Neural cell (in vitro differentiated cells): Measurements from ENCODE around the gene PRG2. TPM values are rescaled to one million over a fixed set of nuclear protein-coding genes. Genes with fewer than 3 reads are reported as not detected.
"Not testable (repeated sequence)": the region's sequence is repeated elsewhere in the genome, so short reads cannot be mapped to it uniquely, and the experiment has no call there.

Experiments
- H2AFZ ChIP-seq: fragments of 200-600, 300-800 bp; sonication (generic), shearing (Covaris generic); 2 replicates; pipeline ENCODE4 v1.6.0; 2014; ENCODE audit warnings: low read depth, mild to moderate bottlenecking, antibody characterized with exemption, low read length, moderate library complexity
- H3F3A ChIP-seq: fragments of 200-600 bp; shearing (Covaris generic); 2 replicates; pipeline ENCODE4 v1.6.1; 2016; ENCODE audit warnings: mild to moderate bottlenecking, moderate library complexity, mixed read lengths, antibody characterized with exemption, low read length; ENCODE audit not compliant: insufficient read depth, poor library complexity, severe bottlenecking
- H3K27ac ChIP-seq: fragments of 200-600, 300-800 bp; sonication (generic), shearing (Covaris generic); 2 replicates; pipeline ENCODE4 v1.5.1; 2014; ENCODE audit warnings: mild to moderate bottlenecking, low read length, moderate library complexity
- H3K27me3 ChIP-seq: fragments of 300-800, 200-600 bp; sonication (generic), shearing (Covaris generic); 2 replicates; pipeline ENCODE4 v1.6.0; 2014; ENCODE audit warnings: mild to moderate bottlenecking, low read depth, low read length, moderate library complexity; ENCODE audit not compliant: insufficient read depth
- H3K36me3 ChIP-seq: fragments of 300-800, 200-600 bp; sonication (generic), shearing (Covaris generic); 2 replicates; pipeline ENCODE4 v1.5.1; 2014; ENCODE audit warnings: mild to moderate bottlenecking, antibody characterized with exemption, low read length, moderate library complexity; ENCODE audit not compliant: insufficient read depth
- H3K4me2 ChIP-seq: fragments of 300-800, 200-600 bp; sonication (generic), shearing (Covaris generic); 2 replicates; pipeline ENCODE4 v1.6.0; 2014; ENCODE audit warnings: mild to moderate bottlenecking, low read length
- H3K4me3 ChIP-seq: fragments of 300-800, 200-600 bp; sonication (generic), shearing (Covaris generic); 2 replicates; pipeline ENCODE4 v1.5.1; 2014; ENCODE audit warnings: mild to moderate bottlenecking, low read length, moderate library complexity
- H3K79me2 ChIP-seq: fragments of 200-600 bp; shearing (Covaris generic); replicated peaks from 2 replicates; pipeline ENCODE4 v1.6.0; 2014; ENCODE audit warnings: mild to moderate bottlenecking, low read length, moderate library complexity; ENCODE audit not compliant: insufficient read depth
- H3K9ac ChIP-seq: fragments of 300-800, 200-600 bp; sonication (generic), shearing (Covaris generic); 2 replicates; pipeline ENCODE4 v1.6.1; 2016; ENCODE audit warnings: mild to moderate bottlenecking, low read length, mixed read lengths
- H3K9me2 ChIP-seq: fragments of 200-600 bp; shearing (Covaris generic); 2 replicates; pipeline ENCODE4 v1.6.1; 2016; ENCODE audit warnings: mild to moderate bottlenecking, low read length, mixed read lengths; ENCODE audit not compliant: insufficient read depth
- H3K9me3 ChIP-seq: fragments of 200-600, 300-800 bp; sonication (generic), shearing (Covaris generic); 2 replicates; pipeline ENCODE4 v1.6.1; 2016; ENCODE audit warnings: mild to moderate bottlenecking, mixed run types, low read length, moderate library complexity, mixed read lengths
- H4K20me1 ChIP-seq: fragments of 200-600 bp; shearing (Covaris generic); 2 replicates; pipeline ENCODE4 v1.6.1; 2016; ENCODE audit warnings: mild to moderate bottlenecking, mixed run types; ENCODE audit not compliant: insufficient read depth
- EP300 ChIP-seq: fragments of 450-650 bp; conservative IDR thresholded peaks from 2 replicates; pipeline ENCODE4 v1.6.1; 2014; ENCODE audit warnings: antibody characterized with exemption, mild to moderate bottlenecking, moderate library complexity; ENCODE audit not compliant: poor library complexity, severe bottlenecking
- EZH2 ChIP-seq: fragments of 200-600, 300-800 bp; shearing (Covaris generic), sonication (generic); IDR thresholded peaks from 2 replicates; pipeline ENCODE4 v1.6.1; 2014; ENCODE audit warnings: antibody characterized with exemption, low read length, borderline replicate concordance, mild to moderate bottlenecking; ENCODE audit not compliant: insufficient read depth, poor library complexity, severe bottlenecking
- MXI1 ChIP-seq: fragments of 450-650 bp; conservative IDR thresholded peaks from 2 replicates; pipeline ENCODE4 v1.6.1; 2014; ENCODE audit warnings: antibody characterized with exemption, mild to moderate bottlenecking; ENCODE audit not compliant: poor library complexity, severe bottlenecking
- POLR2AphosphoS5 ChIP-seq: IDR thresholded peaks from 2 replicates; pipeline ENCODE4 v1.6.1; 2012
- RAD21 ChIP-seq: fragments of 450-650 bp; conservative IDR thresholded peaks from 2 replicates; pipeline ENCODE4 v1.6.1; 2014; ENCODE audit warnings: antibody characterized with exemption, mild to moderate bottlenecking, moderate library complexity
- REST ChIP-seq: IDR thresholded peaks from 2 replicates; pipeline ENCODE4 v1.6.1; 2012; ENCODE audit warnings: borderline replicate concordance
- SMC3 ChIP-seq: fragments of 450-650 bp; conservative IDR thresholded peaks from 2 replicates; pipeline ENCODE4 v1.6.1; 2014; ENCODE audit warnings: antibody characterized with exemption, mild to moderate bottlenecking, moderate library complexity; ENCODE audit not compliant: poor library complexity
- TAF1 ChIP-seq: IDR thresholded peaks from 2 replicates; pipeline ENCODE4 v1.6.1; 2012; ENCODE audit warnings: low read depth
- polyA plus RNA-seq: library from polyadenylated mRNA; depleted of rRNA; stranded (reverse); fragments of >200 nt; gene quantifications from 2 replicates; pipeline ENCODE4 v1.2.3, GENCODE V29; 2014
- TF ChIP-seq, protein P1 (sequence below): fragments of 450-650 bp; IDR thresholded peaks from 2 replicates; pipeline ENCODE4 v1.5.1; 2014; ENCODE audit warnings: antibody characterized with exemption, mild to moderate bottlenecking, moderate library complexity; ENCODE audit not compliant: poor library complexity, severe bottlenecking

The PRG2 gene
- polyA plus RNA-seq, 1 donor from 2014 or later, result not detected

DNA sequence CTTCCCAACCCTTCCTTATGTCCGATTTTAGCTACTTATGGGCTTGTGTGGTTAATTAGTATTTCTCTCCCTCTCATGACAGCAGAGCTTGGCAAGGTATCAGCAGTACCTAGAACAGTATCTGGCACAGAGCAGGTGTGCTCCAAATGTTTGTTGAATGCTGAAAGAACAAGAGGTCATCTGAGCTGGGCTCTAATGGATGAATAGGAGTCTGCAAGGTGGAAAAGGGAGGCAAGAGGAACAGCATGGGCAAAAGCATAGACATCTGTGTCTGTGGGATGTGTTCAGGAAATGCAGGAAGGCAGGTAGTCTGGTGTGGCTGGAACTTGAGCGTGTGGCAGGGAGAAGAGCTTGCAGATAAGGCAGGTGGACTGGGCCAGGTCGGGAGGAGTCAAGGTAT is 28.5 kb downstream of the PRG2 start:
- H3K36me3 ChIP-seq, result no peaks in the 10 kb centered on the region
- H3K27ac ChIP-seq, result no peak overlapping the region
- H3K4me2 ChIP-seq, result no peak overlapping the region
- no peak overlapping the region for H3K4me3 ChIP-seq
- no peak overlapping the region for H3K9ac ChIP-seq
- H3F3A ChIP-seq, result no peaks in the 10 kb centered on the region
- no peaks in the 10 kb centered on the region for H3K9me3 ChIP-seq
- no peaks in the 10 kb centered on the region for H4K20me1 ChIP-seq
- TF ChIP-seq TAF1, result no peak
- TF ChIP-seq RAD21, result no peak
- no peak for TF ChIP-seq POLR2AphosphoS5
- no peak for TF ChIP-seq REST
- TF ChIP-seq MXI1, result no peak
- no peaks in the 10 kb centered on the region for H3K79me2 ChIP-seq
- no peaks in the 10 kb centered on the region for H3K9me2 ChIP-seq
- H3K27me3 ChIP-seq, result no peaks in the 10 kb centered on the region
- no peak overlapping the region for H2AFZ ChIP-seq

GRCh38 chr11:57361420-57361819 is 29.0 kb downstream of the PRG2 start:
- not testable (repeated sequence) for H3K9ac ChIP-seq, H3F3A ChIP-seq, H3K79me2 ChIP-seq, H3K36me3 ChIP-seq, H3K4me3 ChIP-seq, H4K20me1 ChIP-seq, H3K27ac ChIP-seq, H2AFZ ChIP-seq, H3K9me3 ChIP-seq, H3K4me2 ChIP-seq, H3K9me2 ChIP-seq, H3K27me3 ChIP-seq

DNA sequence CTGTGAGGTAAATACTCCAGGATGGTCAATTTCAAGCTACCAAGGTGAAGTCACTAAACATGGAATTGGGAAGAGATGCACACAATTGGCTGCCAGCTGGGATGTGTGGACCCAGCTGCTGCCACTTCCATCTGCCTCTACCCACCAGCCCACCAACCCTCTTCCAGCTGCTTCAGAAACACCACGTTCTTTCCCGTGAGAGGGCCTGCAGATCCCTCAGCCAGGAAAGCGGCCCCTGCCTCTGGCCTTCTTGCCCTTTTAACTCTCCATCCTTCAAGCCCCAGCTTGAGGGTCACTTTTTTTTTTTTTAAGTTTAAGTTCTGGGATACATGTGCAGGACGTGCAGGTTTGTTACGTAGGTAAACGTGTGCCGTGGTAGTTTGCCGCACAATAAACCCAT is 29.5 kb downstream of the PRG2 start:
- no peaks in the 10 kb centered on the region for H3K9me3 ChIP-seq
- H3K9ac ChIP-seq, result no peak overlapping the region
- no peak overlapping the region for H3K4me3 ChIP-seq
- TF ChIP-seq, protein P1, sequence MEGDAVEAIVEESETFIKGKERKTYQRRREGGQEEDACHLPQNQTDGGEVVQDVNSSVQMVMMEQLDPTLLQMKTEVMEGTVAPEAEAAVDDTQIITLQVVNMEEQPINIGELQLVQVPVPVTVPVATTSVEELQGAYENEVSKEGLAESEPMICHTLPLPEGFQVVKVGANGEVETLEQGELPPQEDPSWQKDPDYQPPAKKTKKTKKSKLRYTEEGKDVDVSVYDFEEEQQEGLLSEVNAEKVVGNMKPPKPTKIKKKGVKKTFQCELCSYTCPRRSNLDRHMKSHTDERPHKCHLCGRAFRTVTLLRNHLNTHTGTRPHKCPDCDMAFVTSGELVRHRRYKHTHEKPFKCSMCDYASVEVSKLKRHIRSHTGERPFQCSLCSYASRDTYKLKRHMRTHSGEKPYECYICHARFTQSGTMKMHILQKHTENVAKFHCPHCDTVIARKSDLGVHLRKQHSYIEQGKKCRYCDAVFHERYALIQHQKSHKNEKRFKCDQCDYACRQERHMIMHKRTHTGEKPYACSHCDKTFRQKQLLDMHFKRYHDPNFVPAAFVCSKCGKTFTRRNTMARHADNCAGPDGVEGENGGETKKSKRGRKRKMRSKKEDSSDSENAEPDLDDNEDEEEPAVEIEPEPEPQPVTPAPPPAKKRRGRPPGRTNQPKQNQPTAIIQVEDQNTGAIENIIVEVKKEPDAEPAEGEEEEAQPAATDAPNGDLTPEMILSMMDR, result no peak
- TF ChIP-seq MXI1 (no peak), REST (no peak), EP300 (no peak), TAF1 (no peak), POLR2AphosphoS5 (no peak), RAD21 (no peak), EZH2 (no peak), SMC3 (no peak)
- H3K27ac ChIP-seq, result no peak overlapping the region
- H3K36me3 ChIP-seq, result no peaks in the 10 kb centered on the region
- H3F3A ChIP-seq, result no peaks in the 10 kb centered on the region
- H3K4me2 ChIP-seq, result no peak overlapping the region
- no peak overlapping the region for H2AFZ ChIP-seq
- H3K27me3 ChIP-seq, result no peaks in the 10 kb centered on the region
- no peaks in the 10 kb centered on the region for H3K79me2 ChIP-seq
- no peaks in the 10 kb centered on the region for H3K9me2 ChIP-seq
- H4K20me1 ChIP-seq, result no peaks in the 10 kb centered on the region
